ENCODE data around the gene BTBD1.
A peak's percentile ranks its signal among the peaks of the same experiment; 100 is the strongest.
"Not testable (repeated sequence)": the region's sequence is repeated elsewhere in the genome, so short reads cannot be mapped to it uniquely, and the experiment has no call there.

BTBD1 gene

DNA sequence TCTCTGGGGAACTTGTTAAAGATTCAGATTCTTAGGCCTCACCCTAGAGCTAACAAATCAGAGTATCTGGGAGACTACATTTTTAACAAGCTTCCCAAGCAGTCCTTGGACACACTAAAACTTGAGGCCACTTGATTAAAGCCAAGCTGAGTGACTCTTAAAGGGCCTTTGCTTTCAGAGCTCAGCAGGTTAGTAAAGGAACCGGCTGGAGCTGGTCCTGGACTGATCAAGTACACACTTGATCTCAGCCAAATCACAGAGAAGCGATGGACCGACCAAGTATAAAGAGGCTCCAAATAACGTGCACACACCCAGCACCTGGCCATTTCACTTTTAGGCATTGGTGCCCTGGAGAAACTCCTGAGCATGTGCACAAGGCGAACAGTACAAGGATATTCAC, 27.5 kb upstream of the BTBD1 start:
- no peak for DNase-seq (ENCODE audit: low read depth)

DNA sequence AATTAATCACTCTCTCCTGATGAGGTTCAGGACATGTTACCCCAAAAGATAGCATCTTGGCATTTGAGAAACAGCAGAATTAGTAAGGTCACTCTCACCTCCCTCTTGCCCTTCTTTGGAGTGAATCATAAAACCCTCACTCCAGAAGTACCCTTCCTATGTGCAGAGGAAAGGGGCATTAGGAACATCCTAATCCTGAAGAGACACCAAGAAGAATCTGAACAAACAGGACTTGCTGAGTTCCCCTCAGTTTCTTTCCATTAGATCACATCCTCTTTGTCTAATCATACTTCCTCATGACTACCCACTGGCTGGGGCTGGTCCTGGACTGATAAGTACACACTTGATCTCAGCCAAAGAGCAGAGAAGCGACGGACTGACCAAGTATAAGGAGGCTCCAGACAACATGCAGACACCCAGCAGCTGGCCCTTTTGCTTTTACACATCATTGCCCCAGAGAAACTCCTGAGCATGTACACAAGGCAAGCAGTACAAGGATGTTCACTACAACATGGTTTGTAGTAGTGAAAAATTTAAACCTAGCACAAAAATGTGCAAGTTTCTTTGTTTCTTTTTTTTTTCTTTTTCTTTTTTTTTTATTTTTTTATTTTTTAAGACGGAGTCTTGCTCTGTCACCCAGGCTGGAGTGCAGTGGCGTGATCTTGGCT, 25.4 kb upstream of the BTBD1 start:
- DNase-seq (ENCODE audit: low read depth): no peak

DNA sequence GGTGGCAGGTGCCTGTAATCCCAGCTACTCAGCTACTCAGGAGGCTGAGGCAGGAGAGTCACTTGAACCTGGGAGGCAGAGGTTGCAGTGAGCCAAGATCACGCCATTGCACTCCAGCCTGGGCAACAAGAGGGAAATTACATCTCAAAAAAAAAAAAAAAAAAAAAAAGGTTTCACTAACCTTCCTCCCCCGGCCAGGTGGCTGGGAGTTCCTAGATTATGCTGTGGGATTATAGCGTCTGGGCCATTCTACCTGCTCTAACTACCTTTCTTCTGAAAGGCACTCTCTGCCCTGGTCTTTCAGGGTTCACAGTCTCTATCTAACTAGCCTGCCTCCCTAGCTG, 24.9 kb upstream of the BTBD1 start:
- not testable (repeated sequence) for DNase-seq (ENCODE audit: low read depth)

DNA sequence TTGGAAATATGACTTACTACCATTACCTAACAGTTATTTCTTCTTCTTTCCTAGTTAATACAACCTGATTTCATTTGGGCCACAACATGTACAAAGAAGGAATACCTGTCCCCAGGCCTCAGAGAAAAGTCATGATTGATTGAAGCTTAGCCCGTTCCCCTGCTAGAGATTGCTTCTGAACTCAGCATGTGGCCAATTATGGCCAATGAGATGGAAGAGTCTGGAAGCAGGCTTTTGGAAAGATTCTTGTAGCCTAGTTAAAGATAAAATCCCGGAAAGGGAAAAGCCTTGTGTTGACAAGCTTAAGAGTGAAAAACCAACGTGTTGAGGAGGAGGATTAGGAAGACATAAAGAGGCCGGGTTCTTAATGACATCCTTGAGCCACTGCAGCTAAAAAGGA, 23.4 kb upstream of the BTBD1 start:
- no peak for DNase-seq (ENCODE audit: low read depth)

DNA sequence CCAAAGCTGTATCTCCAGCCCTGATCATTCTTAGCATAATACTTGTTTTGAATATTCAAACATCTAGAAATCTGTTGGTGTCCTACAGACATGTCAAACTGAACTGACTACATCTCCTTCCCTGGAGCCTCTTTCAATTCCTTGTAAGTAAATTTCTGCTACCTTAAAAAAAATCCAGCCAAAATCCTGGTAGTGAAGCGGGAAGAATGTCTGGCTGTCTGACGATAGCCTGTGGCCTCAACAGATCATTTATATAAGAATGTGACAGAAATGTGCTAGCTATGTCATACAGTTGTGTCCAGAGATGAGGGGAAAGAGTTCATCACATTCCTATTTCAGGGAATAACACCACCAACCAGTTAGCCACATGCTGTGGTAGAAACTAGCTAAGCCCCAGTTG, 21.8 kb upstream of the BTBD1 start:
- no peak for DNase-seq (ENCODE audit: low read depth)

DNA sequence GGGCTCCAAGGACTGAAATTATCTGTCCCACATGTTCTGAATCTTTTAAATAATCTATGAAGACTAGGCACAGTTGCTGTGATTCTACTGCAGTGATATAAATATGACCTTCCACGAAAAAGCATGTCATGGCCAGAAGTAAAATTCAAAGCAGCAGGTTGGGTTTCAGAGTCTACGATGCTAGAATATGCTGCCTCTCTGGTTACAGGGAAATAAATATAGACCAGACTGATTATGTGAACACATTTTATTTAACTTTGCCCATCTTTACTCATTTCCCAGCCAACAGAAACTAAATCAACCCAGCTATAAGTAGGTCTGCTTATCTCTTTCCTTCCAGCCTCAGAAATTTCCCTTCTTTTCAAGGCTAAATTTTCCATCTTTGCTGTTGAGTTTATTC, 20.5 kb upstream of the BTBD1 start:
- DNase-seq (ENCODE audit: low read depth): no peak

DNA sequence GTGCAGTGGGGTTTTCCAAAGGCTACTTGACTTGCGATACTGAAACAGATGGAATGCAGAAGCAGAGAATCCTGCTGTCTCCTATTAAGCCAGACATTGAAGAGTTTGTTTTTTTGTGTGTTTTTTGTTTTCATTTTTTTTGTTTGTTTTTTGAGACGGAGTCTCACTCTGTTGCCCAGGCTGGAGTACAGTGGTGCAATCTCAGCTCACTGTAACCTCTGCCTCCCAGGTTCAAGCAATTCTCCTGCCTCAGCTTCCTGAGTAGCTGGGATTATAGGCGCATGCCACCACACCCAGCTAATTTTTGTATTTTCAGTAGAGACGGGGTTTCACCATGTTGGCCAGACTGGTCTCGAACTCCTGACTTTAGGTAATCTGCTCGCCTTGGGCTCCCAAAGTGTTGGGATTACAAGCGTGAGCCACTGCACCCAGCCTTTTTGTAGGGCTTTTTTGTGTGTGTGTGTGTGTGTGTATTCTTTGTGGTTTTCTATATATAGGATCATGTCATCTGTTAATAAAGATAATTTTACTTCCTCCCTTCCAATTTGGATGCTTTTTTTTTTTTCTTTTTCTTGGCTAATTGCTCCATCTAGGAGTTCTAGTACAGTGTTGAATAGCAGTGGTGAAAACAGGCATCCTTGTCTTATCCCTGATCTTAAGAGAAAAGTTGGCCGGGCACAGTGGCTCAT, 19.0 kb upstream of the BTBD1 start:
- not testable (repeated sequence) for DNase-seq (ENCODE audit: low read depth)

DNA sequence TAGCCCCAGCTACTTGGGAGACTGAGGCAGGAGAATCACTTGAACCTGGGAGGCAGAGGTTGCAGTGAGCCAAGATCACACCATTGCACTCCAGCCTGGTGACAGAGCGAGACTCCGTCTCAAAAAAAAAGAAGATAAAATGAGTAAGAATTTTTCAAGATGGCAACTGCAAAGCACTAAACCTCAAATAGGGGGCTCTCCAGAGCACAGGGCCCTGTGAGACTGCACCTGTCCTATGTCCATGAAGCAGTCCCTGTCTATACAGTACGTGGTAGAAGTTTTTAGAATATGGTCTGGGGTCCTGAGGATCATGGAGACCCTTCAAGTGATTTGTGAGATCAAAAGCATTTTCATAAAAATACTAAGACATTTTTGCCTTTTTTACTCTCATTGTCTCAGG, 18.4 kb upstream of the BTBD1 start:
- not testable (repeated sequence) for DNase-seq (ENCODE audit: low read depth)

DNA sequence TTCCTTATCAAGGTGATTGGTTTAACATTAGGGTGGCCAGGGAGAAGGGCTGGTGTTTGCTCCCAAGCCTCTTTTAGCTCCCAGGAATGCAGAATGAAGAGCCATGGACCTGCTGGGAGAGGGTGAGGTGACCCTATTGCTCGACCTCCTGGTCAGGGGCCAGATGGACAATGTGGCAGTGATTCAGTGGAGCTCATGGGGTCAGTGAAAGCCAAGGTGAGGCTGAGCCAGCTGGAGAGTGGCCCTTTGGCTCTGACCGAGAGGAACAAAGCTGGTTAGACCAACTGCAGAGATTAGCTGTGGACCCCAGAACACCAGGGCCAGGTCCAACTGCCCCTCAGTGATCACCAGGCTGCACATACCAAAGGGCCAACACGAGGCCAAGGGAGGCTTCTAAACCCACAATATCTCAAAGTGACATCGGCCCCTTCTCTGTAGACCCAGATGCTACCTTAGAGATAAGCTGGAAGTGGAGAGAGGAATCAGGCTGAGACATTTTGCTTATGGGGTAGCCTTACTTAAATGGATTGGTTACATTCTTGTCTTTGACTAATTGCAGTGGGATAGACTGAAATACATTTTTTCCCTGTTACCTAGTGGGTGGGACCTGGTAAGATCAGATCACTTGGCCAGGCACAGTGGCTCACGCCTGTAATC, 15.8 kb upstream of the BTBD1 start:
- no peak for DNase-seq (ENCODE audit: low read depth)

DNA sequence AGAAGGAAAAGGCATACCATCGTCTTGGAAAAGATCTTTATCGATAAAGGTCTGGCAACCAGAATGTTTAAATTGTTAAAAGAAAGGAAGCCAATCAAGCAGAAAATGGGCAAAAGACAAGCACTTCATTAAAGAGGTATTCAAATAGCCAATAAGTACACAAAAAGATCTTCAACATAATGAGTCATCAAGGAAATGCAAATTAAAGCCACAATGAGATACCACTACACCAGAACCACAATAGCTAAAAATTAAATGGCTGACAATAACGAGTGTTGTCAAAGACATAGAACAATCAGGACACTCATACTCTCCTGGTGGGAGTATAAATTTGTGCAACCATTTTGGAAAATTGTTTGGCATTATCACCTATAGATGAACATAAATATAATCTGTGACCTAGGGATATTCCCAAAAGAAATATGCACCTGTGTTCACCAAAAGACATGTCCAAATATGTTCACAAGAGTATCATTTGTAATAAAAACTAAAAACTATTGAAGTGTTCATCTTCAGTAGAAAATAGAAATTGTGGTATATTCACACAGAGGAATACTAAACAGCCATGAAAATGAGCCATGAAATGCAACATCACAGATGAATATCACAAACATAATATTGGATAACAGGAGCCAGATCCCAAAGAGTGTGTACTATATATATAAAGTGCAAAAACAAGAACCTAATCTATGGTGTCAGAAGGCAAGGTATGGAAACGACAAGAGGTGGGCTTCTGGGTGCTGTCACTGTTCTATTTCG, 14.4 kb upstream of the BTBD1 start:
- no peak for DNase-seq (ENCODE audit: low read depth)

DNA sequence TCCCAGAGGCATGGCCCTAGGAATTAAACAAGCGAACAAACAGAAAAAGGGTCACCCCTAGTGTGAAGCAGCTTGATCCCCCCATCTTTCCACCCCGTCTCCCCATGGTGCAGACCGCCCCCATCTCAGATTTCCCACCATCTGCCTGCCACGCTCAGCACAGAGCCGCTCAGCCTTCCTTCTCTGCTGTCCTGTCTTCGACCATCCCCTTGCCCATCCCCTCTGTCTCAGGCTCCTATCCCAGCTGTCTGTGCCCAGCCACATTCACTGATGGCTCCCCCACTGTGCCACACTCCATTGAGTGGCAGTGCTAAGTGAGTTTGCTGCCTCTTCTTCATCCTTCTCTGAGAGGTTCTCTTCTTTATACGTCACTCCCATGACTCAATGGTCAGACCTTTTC, 11.7 kb upstream of the BTBD1 start:
- no peak for DNase-seq (ENCODE audit: low read depth)

DNA sequence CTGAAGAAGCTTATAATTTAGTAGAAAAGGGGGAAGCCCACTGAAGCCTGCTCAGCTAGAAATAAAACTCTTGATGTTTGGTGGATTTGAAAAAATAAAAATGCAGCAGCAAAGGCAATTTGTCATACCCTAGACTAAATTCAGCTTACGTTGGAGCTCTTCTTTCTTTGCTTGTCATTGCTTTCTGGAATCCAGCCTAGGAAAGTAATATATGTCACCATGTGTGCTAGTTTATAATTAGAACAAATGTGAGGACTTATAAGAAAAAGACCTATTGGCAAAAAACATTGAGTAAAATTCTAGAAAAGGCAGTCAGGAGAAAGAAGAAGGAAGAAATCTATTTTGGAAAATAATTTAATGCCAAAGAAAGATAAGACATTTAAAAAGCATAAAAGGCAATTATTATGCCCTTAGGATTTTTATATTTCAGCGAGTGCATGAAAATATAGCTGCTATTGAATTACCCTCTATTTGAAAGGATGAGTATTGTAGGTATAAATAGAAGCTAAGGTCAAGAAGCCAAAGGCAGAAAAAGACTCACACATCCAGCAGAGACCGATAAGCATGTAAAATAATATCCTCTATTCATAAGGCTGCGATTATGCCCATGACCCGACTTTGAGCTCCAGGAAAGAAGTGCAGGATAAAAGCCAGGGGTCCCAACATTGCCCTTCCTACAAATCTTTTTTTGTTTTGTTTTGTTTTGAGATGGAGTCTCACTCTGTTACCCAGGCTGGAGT, 10.6 kb upstream of the BTBD1 start:
- no peak for DNase-seq (ENCODE audit: low read depth)

DNA sequence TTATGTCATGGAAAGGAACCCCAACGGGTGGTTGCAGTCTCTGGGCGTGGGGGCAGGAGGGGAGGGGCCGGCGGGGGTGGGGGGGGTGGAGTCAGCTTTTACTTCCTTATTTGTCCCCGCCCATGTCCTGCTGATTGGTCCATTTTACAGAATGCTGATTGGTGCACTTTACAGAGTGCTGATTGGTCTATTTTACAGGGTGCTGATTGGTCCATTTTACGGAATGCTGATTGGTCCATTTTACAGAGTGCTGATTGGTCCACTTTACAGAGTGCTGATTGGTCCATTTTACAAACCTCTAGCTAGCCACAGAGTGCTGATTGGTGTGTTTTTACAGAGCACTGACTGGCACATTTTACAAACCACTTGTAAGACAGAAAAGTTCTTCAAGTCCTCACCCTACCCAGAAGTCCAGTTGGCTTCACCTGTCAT, 2.2 kb upstream of the BTBD1 start:
- DNase-seq (ENCODE audit: low read depth): not testable (repeated sequence)

DNA sequence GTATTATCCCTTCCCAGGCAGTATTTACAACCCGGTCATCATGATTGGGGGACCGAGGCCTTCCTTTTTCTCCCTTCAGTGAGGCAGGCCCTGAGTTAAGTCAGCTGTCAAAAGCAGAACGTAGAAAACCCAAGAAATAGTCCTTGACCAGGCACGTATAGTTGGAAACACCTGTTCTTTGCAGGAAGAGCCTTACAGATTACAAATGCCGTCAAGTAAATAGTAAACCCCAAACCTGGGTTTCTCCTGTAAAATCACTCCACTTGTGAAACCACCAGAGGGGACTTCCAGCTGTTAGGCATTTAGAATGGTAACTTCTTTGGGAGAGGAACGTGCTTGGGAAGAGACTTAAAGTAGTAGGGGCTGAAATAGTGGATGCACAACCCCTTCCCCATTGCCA, 1.0 kb upstream of the BTBD1 start:
- DNase-seq (ENCODE audit: low read depth): no peak

DNA sequence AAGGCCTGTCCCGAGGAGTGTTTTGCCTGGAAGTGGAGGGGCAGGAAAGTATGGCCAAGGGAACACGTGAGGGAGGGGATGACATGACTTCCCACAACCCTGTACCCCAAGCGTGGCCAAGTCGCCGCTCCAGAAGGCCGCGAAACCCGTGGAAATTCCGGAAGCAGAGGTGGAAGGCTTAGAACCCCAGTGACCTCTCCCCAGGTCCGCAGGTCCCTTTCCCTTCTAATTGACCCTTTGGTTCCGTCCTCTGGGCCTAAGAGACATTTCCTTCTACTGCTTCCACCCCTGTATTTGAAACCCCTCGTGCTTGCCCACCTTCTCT, 548 bp upstream of the BTBD1 start:
- no peak for DNase-seq (ENCODE audit: low read depth)

DNA sequence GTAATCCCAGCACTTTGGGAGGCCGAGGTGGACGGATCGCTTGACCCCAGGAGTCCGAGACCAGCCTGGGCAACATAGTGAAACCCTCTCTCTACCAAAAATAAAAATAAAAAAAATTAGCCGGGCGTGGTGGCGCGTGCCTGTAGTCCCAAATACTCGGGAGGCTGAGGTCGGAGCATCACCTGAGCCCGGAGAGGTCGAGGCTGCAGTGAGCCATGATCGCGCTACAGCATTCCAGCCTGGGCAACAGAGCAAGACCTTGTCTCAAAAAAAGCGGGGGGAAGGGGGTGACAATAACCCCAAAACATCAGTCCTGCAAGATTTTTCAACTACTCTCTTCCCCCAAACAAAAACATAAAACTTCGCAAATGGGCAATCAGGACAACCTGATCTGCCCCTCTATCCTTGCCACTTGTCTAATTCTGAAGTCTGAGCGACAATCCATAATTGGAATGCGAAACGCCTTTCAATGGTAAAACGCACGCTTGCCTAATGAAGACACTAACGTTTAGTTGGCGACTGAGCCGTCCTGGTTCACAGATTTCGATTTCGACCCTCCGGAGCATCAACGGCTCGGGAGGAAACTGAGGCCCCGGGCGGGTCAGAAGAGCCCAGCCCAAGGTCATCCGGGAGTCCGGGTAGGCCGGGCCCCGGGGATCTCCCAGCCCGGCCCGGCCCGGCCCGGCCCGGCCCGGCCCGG, 868 bp downstream of the BTBD1 start:
- no peak for DNase-seq (ENCODE audit: low read depth)

DNA sequence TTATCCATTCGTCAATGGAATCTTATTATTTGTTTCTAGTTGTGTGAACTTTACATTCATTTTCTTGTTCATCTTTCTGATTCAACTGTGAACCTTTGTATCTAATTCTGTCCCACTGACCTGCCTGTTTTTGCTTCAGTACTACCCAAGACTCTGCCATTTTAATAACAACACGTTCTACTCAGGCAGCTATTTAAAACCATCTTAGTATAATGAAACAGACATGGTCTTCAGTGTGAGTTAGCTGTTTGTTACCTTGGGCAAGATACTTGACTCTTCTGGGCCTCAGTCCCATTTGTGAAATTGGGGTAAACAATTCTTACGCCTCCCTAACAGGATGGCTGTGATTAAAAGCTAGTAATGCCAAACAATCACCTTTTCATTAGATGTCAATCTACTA, 1.6 kb downstream of the BTBD1 start:
- no peak for DNase-seq (ENCODE audit: low read depth)

DNA sequence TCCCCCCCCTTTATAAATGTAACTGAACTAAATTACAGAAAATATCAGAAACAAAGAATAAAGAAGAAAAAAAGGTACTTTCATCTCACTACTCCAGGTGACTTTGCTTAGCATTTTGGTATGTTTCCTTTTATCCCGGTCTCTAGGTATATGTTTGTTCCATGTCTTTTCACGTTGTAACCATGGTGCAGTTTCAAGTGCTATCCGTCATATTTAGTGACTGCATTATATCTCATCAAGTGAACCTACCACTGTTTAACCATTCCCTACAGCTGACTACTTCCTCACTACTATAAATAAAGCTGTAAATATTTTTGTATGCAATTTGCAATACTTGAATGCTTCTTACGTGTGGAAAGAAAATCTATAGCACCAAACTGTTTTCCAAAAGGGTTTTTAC, 2.2 kb downstream of the BTBD1 start:
- no peak for DNase-seq (ENCODE audit: low read depth)

DNA sequence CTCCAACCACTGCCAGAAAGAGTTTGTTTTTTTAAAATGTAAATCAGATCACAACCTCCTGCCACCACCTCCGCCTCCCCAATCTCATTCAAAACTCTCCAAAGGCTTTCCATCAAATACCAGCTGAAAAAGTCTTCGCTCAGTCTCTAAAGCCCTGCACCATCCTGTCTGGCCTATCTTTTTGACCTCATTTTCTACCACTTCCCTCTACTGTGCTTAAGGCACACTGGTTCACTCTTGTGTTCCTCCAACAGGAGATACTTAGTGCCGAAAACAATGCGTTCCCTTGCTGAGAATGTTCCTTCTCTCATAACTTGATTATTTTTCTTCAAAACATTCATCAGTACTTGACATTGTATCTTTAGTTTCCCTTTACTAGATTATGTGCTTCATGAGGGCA, 3.5 kb downstream of the BTBD1 start:
- no peak for DNase-seq (ENCODE audit: low read depth)

DNA sequence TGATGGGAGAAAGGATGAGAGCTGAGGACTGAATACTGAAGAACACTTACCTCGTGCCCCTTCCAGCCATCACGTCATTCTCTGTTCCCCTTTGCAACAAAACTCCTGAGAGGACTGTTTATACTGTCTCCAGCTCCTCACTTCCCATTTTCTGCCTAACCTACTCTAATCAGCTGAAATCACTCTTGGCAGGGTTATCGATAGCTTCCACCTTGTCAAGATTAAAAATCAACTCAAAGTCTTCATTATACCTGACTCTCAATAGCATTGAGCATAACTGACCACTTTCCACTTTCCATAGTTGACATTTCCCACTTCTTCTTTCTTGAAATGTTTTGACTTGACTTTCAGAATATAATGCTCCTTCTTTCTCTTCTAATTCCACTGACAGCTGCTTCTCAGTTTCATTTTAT, 4.3 kb downstream of the BTBD1 start:
- no peak for DNase-seq (ENCODE audit: low read depth)

DNA sequence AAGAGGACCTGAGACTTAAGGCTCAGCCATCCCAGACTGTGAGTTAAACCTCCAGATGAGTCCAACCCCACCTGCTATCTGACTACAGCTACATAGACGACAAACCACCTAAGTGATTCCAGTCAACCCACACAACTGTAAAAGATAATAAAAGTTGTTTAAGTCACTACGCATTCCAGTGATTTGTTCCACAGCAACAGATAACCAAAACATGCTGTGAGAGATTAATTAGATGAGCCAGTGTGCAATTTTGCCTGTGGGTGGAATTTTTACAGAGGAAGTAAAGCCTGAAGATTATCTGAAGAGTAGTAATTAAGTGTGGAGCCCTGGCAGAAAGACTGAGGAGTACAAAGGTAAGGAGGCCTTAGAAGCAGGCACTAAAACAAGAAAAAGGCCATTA, 5.4 kb downstream of the BTBD1 start:
- peak; percentile 14 for DNase-seq (ENCODE audit: low read depth)

Measured in fibroblast of the conjunctiva (primary cell).